ENCODE results near the gene KCNJ15. TPM values are rescaled to one million over a fixed set of nuclear protein-coding genes. Genes with fewer than 3 reads are reported as not detected.

The KCNJ15 gene
- total RNA-seq, 3 donors from 2014 or later (not counting 1 experiment from before 2014, with no cell fraction given): 1.9 TPM; not detected in 2

GRCh38 chr21:38249256-38249655, 7.5 kb upstream of the KCNJ15 start:
- DNase-seq (no peak), ATAC-seq (no peak)
- Mint-ChIP-seq H3K4me1 (peaks cover 14 to 21% of the 10 kb centered on the region in 2 donors), H3K36me3 (no peaks in the 10 kb centered on the region), H3K9me3 (peaks cover 4 to 7% of the 10 kb centered on the region in 2 donors), H3K4me3 (no peak overlapping the region), H3K27ac (no peak overlapping the region), H3K27me3 (ENCODE audit: low read depth in 2 of 2) (peaks cover 14 to 36% of the 10 kb centered on the region in 2 donors)
- Histone ChIP-seq H3K4me3 (ENCODE audit: low read length) (no peak overlapping the region), H3K27ac (ENCODE audit: low read length) (no peak overlapping the region), H3K4me1 (ENCODE audit: control insufficient read depth, insufficient read depth, low read length) (peaks cover 10% of the 10 kb centered on the region), H3K9me3 (ENCODE audit: control insufficient read depth, insufficient read depth, low read length) (no peaks in the 10 kb centered on the region), H3K36me3 (ENCODE audit: control insufficient read depth, insufficient read depth, low read length) (no peaks in the 10 kb centered on the region), H3K27me3 (ENCODE audit: control insufficient read depth, insufficient read depth, low read length) (no peaks in the 10 kb centered on the region)
- WGBS (ENCODE audit: insufficient coverage): 60% methylated on average over 1 of the region's 1 CpG
- no peak for TF ChIP-seq CTCF (IDR thresholded peaks at IDR 0.05)
- intact Hi-C loops (cut with micrococcal nuclease): no loop called here

- intact Hi-C loops (cut with micrococcal nuclease): no loop called here
- Mint-ChIP-seq H3K27ac (no peak overlapping the region), H3K4me3 (no peak overlapping the region), H3K27me3 (ENCODE audit: low read depth in 2 of 2) (peaks cover 17 to 41% of the 10 kb centered on the region in 2 donors), H3K9me3 (peaks cover 4 to 7% of the 10 kb centered on the region in 2 donors), H3K36me3 (no peaks in the 10 kb centered on the region), H3K4me1 (peaks cover 8 to 15% of the 10 kb centered on the region in 2 donors)
- WGBS (ENCODE audit: insufficient coverage): 98% methylated on average over 2 of the region's 3 CpGs
- no peak for ATAC-seq
- no peak for DNase-seq
- Histone ChIP-seq H3K9me3 (ENCODE audit: control insufficient read depth, insufficient read depth, low read length) (no peaks in the 10 kb centered on the region), H3K27ac (ENCODE audit: low read length) (no peak overlapping the region), H3K36me3 (ENCODE audit: control insufficient read depth, insufficient read depth, low read length) (no peaks in the 10 kb centered on the region), H3K27me3 (ENCODE audit: control insufficient read depth, insufficient read depth, low read length) (no peaks in the 10 kb centered on the region), H3K4me3 (ENCODE audit: low read length) (no peak overlapping the region), H3K4me1 (ENCODE audit: control insufficient read depth, insufficient read depth, low read length) (peaks cover 4% of the 10 kb centered on the region)
- TF ChIP-seq CTCF (IDR thresholded peaks at IDR 0.05): no peak
These were observed 7.0 kb upstream of the KCNJ15 start for GRCh38 chr21:38249696-38250278.

DNA sequence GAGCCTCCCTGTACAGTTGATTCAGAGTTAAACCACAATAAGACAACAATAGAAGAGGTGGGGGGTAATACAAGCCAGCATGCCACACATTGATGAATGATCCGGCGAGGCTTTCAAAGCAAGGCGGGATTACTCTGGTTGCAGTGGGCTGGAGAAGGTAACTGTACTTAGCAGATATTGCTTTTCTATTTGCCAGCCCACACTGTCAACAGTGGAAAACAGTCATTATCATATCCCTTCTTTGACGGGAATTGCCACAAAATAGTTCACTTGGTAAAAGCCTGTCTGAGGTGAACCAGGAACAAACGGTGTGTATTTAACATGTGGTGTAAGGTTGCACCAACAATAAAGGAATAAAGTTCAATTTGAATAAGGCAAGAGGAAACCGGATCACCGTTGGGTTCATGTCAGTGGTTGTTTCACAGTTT, 5.8 kb upstream of the KCNJ15 start:
- 90% methylated on average over 7 of the region's 7 CpGs for WGBS (ENCODE audit: insufficient coverage)
- Histone ChIP-seq H3K4me1 (ENCODE audit: control insufficient read depth, insufficient read depth, low read length) (no peaks in the 10 kb centered on the region), H3K27me3 (ENCODE audit: control insufficient read depth, insufficient read depth, low read length) (no peaks in the 10 kb centered on the region), H3K27ac (ENCODE audit: low read length) (no peak overlapping the region), H3K36me3 (ENCODE audit: control insufficient read depth, insufficient read depth, low read length) (no peaks in the 10 kb centered on the region), H3K9me3 (ENCODE audit: control insufficient read depth, insufficient read depth, low read length) (no peaks in the 10 kb centered on the region), H3K4me3 (ENCODE audit: low read length) (no peak overlapping the region)
- intact Hi-C loops (cut with micrococcal nuclease): no loop called here
- H3K4me1 Mint-ChIP-seq: peaks cover 0 to 6% of the 10 kb centered on the region in 2 donors
- DNase-seq (no peak), ATAC-seq (no peak)
- TF ChIP-seq CTCF (IDR thresholded peaks at IDR 0.05): no peak
- H3K27me3 Mint-ChIP-seq (ENCODE audit: low read depth in 2 of 2): peaks cover 18 to 47% of the 10 kb centered on the region in 2 donors
- peaks cover 0 to 7% of the 10 kb centered on the region in 2 donors for H3K9me3 Mint-ChIP-seq
- H3K36me3 Mint-ChIP-seq: no peaks in the 10 kb centered on the region
- no peak overlapping the region for H3K4me3 Mint-ChIP-seq
- H3K27ac Mint-ChIP-seq: no peak overlapping the region

- Mint-ChIP-seq H3K36me3 (no peaks in the 10 kb centered on the region), H3K4me1 (no peaks in the 10 kb centered on the region), H3K27ac (no peak overlapping the region), H3K4me3 (no peak overlapping the region), H3K27me3 (ENCODE audit: low read depth in 2 of 2) (peaks cover 29 to 70% of the 10 kb centered on the region in 2 donors), H3K9me3 (no peaks in the 10 kb centered on the region)
- Histone ChIP-seq H3K27ac (ENCODE audit: low read length) (no peak overlapping the region), H3K4me3 (ENCODE audit: low read length) (no peak overlapping the region), H3K9me3 (ENCODE audit: control insufficient read depth, insufficient read depth, low read length) (no peaks in the 10 kb centered on the region), H3K36me3 (ENCODE audit: control insufficient read depth, insufficient read depth, low read length) (no peaks in the 10 kb centered on the region), H3K27me3 (ENCODE audit: control insufficient read depth, insufficient read depth, low read length) (no peaks in the 10 kb centered on the region), H3K4me1 (ENCODE audit: control insufficient read depth, insufficient read depth, low read length) (no peaks in the 10 kb centered on the region)
- no peak for ATAC-seq
- intact Hi-C loops (cut with micrococcal nuclease): no loop called here
- TF ChIP-seq CTCF (IDR thresholded peaks at IDR 0.05): no peak
- DNase-seq: no peak
- WGBS (ENCODE audit: insufficient coverage): 86% methylated on average over 3 of the region's 3 CpGs
These were observed 1.8 kb upstream of the KCNJ15 start for GRCh38 chr21:38254970-38255369.
